Neural cell (in vitro differentiated cells): Measurements from ENCODE around the gene CENPP. TPM values are rescaled to one million over a fixed set of nuclear protein-coding genes. Genes with fewer than 3 reads are reported as not detected.

Experiments
- H2AFZ ChIP-seq: fragments of 200-600, 300-800 bp; sonication (generic), shearing (Covaris generic); 2 replicates; pipeline ENCODE4 v1.6.0; 2014; ENCODE audit warnings: low read depth, mild to moderate bottlenecking, antibody characterized with exemption, low read length, moderate library complexity
- H3F3A ChIP-seq: fragments of 200-600 bp; shearing (Covaris generic); 2 replicates; pipeline ENCODE4 v1.6.1; 2016; ENCODE audit warnings: mild to moderate bottlenecking, moderate library complexity, mixed read lengths, antibody characterized with exemption, low read length; ENCODE audit not compliant: insufficient read depth, poor library complexity, severe bottlenecking
- H3K27ac ChIP-seq: fragments of 200-600, 300-800 bp; sonication (generic), shearing (Covaris generic); 2 replicates; pipeline ENCODE4 v1.5.1; 2014; ENCODE audit warnings: mild to moderate bottlenecking, low read length, moderate library complexity
- H3K27me3 ChIP-seq: fragments of 300-800, 200-600 bp; sonication (generic), shearing (Covaris generic); 2 replicates; pipeline ENCODE4 v1.6.0; 2014; ENCODE audit warnings: mild to moderate bottlenecking, low read depth, low read length, moderate library complexity; ENCODE audit not compliant: insufficient read depth
- H3K36me3 ChIP-seq: fragments of 300-800, 200-600 bp; sonication (generic), shearing (Covaris generic); 2 replicates; pipeline ENCODE4 v1.5.1; 2014; ENCODE audit warnings: mild to moderate bottlenecking, antibody characterized with exemption, low read length, moderate library complexity; ENCODE audit not compliant: insufficient read depth
- H3K4me2 ChIP-seq: fragments of 300-800, 200-600 bp; sonication (generic), shearing (Covaris generic); 2 replicates; pipeline ENCODE4 v1.6.0; 2014; ENCODE audit warnings: mild to moderate bottlenecking, low read length
- H3K4me3 ChIP-seq: fragments of 300-800, 200-600 bp; sonication (generic), shearing (Covaris generic); 2 replicates; pipeline ENCODE4 v1.5.1; 2014; ENCODE audit warnings: mild to moderate bottlenecking, low read length, moderate library complexity
- H3K79me2 ChIP-seq: fragments of 200-600 bp; shearing (Covaris generic); replicated peaks from 2 replicates; pipeline ENCODE4 v1.6.0; 2014; ENCODE audit warnings: mild to moderate bottlenecking, low read length, moderate library complexity; ENCODE audit not compliant: insufficient read depth
- H3K9ac ChIP-seq: fragments of 300-800, 200-600 bp; sonication (generic), shearing (Covaris generic); 2 replicates; pipeline ENCODE4 v1.6.1; 2016; ENCODE audit warnings: mild to moderate bottlenecking, low read length, mixed read lengths
- H3K9me2 ChIP-seq: fragments of 200-600 bp; shearing (Covaris generic); 2 replicates; pipeline ENCODE4 v1.6.1; 2016; ENCODE audit warnings: mild to moderate bottlenecking, low read length, mixed read lengths; ENCODE audit not compliant: insufficient read depth
- H3K9me3 ChIP-seq: fragments of 200-600, 300-800 bp; sonication (generic), shearing (Covaris generic); 2 replicates; pipeline ENCODE4 v1.6.1; 2016; ENCODE audit warnings: mild to moderate bottlenecking, mixed run types, low read length, moderate library complexity, mixed read lengths
- H4K20me1 ChIP-seq: fragments of 200-600 bp; shearing (Covaris generic); 2 replicates; pipeline ENCODE4 v1.6.1; 2016; ENCODE audit warnings: mild to moderate bottlenecking, mixed run types; ENCODE audit not compliant: insufficient read depth
- CTCF ChIP-seq: fragments of 450-650 bp; IDR thresholded peaks from 2 replicates; pipeline ENCODE4 v1.5.1; 2014; ENCODE audit warnings: antibody characterized with exemption, mild to moderate bottlenecking, moderate library complexity; ENCODE audit not compliant: poor library complexity, severe bottlenecking
- EP300 ChIP-seq: fragments of 450-650 bp; conservative IDR thresholded peaks from 2 replicates; pipeline ENCODE4 v1.6.1; 2014; ENCODE audit warnings: antibody characterized with exemption, mild to moderate bottlenecking, moderate library complexity; ENCODE audit not compliant: poor library complexity, severe bottlenecking
- EZH2 ChIP-seq: fragments of 200-600, 300-800 bp; shearing (Covaris generic), sonication (generic); IDR thresholded peaks from 2 replicates; pipeline ENCODE4 v1.6.1; 2014; ENCODE audit warnings: antibody characterized with exemption, low read length, borderline replicate concordance, mild to moderate bottlenecking; ENCODE audit not compliant: insufficient read depth, poor library complexity, severe bottlenecking
- MXI1 ChIP-seq: fragments of 450-650 bp; conservative IDR thresholded peaks from 2 replicates; pipeline ENCODE4 v1.6.1; 2014; ENCODE audit warnings: antibody characterized with exemption, mild to moderate bottlenecking; ENCODE audit not compliant: poor library complexity, severe bottlenecking
- POLR2AphosphoS5 ChIP-seq: IDR thresholded peaks from 2 replicates; pipeline ENCODE4 v1.6.1; 2012
- RAD21 ChIP-seq: fragments of 450-650 bp; conservative IDR thresholded peaks from 2 replicates; pipeline ENCODE4 v1.6.1; 2014; ENCODE audit warnings: antibody characterized with exemption, mild to moderate bottlenecking, moderate library complexity
- SMC3 ChIP-seq: fragments of 450-650 bp; conservative IDR thresholded peaks from 2 replicates; pipeline ENCODE4 v1.6.1; 2014; ENCODE audit warnings: antibody characterized with exemption, mild to moderate bottlenecking, moderate library complexity; ENCODE audit not compliant: poor library complexity
- TAF1 ChIP-seq: IDR thresholded peaks from 2 replicates; pipeline ENCODE4 v1.6.1; 2012; ENCODE audit warnings: low read depth
- polyA plus RNA-seq: library from polyadenylated mRNA; depleted of rRNA; stranded (reverse); fragments of >200 nt; gene quantifications from 2 replicates; pipeline ENCODE4 v1.2.3, GENCODE V29; 2014
- TF ChIP-seq, protein P1 (sequence below): IDR thresholded peaks from 2 replicates; pipeline ENCODE4 v1.6.1; 2012; ENCODE audit warnings: borderline replicate concordance

CENPP gene
- polyA plus RNA-seq, 1 donor from 2014 or later: 5.0 TPM

GRCh38 chr9:92393686-92394085 lies 67.9 kb downstream of the CENPP start:
- H4K20me1 ChIP-seq: no peaks in the 10 kb centered on the region
- no peaks in the 10 kb centered on the region for H3F3A ChIP-seq
- no peaks in the 10 kb centered on the region for H3K9me3 ChIP-seq
- no peaks in the 10 kb centered on the region for H3K27me3 ChIP-seq
- no peaks in the 10 kb centered on the region for H3K36me3 ChIP-seq
- H3K9ac ChIP-seq: no peak overlapping the region
- no peaks in the 10 kb centered on the region for H3K79me2 ChIP-seq
- H3K9me2 ChIP-seq: no peaks in the 10 kb centered on the region
- no peak overlapping the region for H3K4me3 ChIP-seq
- H2AFZ ChIP-seq: no peak overlapping the region
- TF ChIP-seq SMC3: no peak
- TF ChIP-seq TAF1: no peak
- TF ChIP-seq MXI1: no peak
- TF ChIP-seq POLR2AphosphoS5: no peak
- TF ChIP-seq EZH2: no peak
- TF ChIP-seq, protein P1, sequence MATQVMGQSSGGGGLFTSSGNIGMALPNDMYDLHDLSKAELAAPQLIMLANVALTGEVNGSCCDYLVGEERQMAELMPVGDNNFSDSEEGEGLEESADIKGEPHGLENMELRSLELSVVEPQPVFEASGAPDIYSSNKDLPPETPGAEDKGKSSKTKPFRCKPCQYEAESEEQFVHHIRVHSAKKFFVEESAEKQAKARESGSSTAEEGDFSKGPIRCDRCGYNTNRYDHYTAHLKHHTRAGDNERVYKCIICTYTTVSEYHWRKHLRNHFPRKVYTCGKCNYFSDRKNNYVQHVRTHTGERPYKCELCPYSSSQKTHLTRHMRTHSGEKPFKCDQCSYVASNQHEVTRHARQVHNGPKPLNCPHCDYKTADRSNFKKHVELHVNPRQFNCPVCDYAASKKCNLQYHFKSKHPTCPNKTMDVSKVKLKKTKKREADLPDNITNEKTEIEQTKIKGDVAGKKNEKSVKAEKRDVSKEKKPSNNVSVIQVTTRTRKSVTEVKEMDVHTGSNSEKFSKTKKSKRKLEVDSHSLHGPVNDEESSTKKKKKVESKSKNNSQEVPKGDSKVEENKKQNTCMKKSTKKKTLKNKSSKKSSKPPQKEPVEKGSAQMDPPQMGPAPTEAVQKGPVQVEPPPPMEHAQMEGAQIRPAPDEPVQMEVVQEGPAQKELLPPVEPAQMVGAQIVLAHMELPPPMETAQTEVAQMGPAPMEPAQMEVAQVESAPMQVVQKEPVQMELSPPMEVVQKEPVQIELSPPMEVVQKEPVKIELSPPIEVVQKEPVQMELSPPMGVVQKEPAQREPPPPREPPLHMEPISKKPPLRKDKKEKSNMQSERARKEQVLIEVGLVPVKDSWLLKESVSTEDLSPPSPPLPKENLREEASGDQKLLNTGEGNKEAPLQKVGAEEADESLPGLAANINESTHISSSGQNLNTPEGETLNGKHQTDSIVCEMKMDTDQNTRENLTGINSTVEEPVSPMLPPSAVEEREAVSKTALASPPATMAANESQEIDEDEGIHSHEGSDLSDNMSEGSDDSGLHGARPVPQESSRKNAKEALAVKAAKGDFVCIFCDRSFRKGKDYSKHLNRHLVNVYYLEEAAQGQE: no peak
- no peak for TF ChIP-seq EP300
- TF ChIP-seq CTCF: no peak
- no peak for TF ChIP-seq RAD21
- H3K4me2 ChIP-seq: no peak overlapping the region
- H3K27ac ChIP-seq: no peak overlapping the region

- Histone ChIP-seq H3K9me2 (no peaks in the 10 kb centered on the region), H3K36me3 (no peaks in the 10 kb centered on the region), H3F3A (no peaks in the 10 kb centered on the region), H3K4me2 (no peak overlapping the region), H3K79me2 (no peaks in the 10 kb centered on the region), H3K27ac (no peak overlapping the region), H3K9me3 (no peaks in the 10 kb centered on the region), H3K27me3 (no peaks in the 10 kb centered on the region), H3K9ac (no peak overlapping the region), H3K4me3 (no peak overlapping the region), H2AFZ (no peak overlapping the region), H4K20me1 (no peaks in the 10 kb centered on the region)
- TF ChIP-seq EZH2 (no peak), RAD21 (no peak), POLR2AphosphoS5 (no peak), MXI1 (no peak), TAF1 (no peak), SMC3 (no peak), CTCF (no peak), EP300 (no peak)
- TF ChIP-seq, protein P1: no peak
Measured at GRCh38 chr9:92395617-92396016, 69.9 kb downstream of the CENPP start.
